ENCODE data around the gene FAM240A.
A peak's percentile ranks its signal among the peaks of the same experiment; 100 is the strongest.

The FAM240A gene

DNA sequence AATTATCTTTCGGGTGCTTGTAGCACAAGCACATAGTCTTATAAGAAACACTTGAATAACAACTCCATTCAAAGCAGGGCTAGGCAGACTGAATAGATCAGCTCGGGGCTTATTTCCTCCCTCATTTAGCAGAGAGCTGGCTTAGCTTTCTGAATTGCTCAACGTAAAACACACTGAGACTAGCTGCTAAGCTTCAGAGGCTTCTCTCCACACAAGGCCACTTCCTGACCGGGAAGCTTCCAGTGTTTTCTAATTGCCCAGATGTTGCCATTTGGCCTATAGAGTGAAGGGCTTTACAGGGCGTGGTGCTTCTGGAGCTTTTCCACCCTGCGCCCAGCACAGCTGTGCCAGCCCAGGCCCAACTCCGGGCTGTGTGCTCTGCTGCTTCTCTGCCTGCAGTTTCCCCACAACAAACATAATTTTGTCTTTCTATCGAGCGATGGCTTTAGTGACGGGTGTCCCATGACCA is 16.6 kb downstream of the FAM240A start:
- no peak for DNase-seq

DNA sequence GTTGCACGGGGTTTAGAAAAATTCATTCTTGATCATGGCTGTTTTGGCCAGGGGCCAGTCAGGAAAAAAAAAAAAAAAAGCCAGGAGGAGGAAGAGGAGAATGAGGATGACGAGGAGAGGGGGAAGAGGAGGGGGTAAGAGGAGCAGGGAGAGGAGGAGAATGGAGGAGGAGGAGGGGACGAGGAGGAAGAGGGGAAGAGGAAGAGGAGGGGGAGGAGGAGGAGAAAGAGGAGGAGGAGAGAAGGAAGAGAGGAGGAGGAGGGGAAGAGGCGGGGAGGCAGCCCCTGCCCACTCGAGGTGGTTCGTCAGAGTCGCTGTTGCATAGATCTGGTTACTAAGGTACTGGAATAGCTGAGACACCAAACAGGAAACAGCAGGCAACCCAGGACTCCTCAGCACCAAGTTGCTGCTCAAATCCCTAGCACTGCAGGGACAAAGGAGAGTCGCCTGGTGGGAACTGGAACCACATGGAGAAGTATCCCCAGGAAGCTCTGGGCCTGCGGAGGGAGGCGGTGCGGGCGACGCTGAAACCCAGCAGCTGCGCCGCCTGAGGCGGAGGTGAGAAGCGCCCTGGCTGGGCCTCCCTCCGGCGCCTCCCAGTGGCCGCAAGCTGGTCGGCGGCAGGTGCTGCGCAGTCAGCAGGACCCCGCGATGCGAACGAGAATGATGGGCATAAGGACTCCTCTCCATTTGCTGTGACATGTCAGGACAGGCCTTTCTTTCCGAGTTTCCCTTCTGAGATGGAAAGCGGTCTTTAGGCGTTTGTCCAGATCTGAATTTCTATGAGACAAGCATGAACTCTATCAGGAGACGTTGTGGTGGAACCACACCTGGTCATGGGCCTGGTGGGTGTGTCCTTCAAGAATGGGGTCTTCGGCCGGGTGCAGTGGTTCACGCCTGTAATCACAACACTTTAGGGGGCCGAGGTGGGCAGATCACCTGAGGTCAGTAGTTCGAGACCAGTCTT is 17.5 kb downstream of the FAM240A start:
- DNase-seq = peak; percentile 79 to 82

DNA sequence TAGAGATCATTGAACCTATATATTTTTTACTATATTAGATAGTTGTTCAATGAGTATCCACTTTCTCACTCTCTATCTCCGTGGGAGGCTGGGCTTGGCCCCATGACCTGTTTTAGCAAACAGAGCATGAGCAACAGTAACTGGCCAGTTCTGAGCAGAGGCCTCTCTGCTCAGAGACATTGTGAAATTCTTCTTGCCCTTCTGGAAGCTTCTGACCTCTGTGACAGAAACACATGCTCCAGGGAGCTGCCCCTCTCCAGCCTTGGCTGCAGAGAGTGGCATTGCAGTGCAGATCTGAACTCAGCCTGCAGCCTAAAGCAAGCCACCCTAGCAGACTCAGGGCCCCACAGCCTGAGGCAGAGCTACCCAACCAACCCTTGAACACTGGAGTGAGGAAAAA is 20.5 kb downstream of the FAM240A start:
- DNase-seq = no peak

DNA sequence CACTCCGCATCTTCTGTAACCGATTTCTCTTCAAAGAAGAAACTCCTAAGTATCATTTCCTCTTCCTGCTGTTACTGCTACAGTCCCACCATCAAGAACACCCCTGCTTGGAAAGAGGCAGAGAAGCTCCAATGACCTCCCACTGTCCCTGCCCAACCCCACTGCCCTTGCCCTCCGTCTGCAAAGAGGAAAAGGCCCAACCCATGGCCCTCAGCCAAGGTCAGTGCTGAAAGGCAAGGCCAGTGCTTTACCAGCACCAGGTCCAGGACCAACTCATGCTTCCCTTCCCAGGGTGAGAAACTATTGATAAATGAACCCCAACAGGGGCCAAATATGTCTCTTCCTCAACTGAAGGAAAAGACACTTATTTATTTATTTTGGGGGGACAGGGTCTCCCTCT is 22.5 kb downstream of the FAM240A start:
- no peak for DNase-seq

DNA sequence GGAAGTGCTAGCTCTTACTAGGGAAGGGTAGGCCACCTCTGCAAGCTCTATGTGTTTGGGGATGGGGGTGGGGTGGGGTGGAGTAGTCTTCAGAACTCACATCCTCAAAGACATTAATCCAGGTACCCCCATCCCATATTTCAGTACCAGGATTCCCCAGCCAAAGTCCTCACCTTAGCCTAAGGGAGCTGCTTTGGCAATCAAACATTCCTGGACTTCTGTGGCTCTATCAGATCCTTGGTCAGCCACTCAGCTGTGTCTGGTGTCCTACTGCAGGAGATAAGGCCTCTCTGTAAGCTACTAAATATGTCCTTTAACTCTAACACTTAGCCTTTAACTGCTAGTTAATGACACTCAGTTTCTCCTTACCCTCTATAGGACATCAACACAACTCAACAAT is 26.9 kb downstream of the FAM240A start:
- DNase-seq = no peak

DNA sequence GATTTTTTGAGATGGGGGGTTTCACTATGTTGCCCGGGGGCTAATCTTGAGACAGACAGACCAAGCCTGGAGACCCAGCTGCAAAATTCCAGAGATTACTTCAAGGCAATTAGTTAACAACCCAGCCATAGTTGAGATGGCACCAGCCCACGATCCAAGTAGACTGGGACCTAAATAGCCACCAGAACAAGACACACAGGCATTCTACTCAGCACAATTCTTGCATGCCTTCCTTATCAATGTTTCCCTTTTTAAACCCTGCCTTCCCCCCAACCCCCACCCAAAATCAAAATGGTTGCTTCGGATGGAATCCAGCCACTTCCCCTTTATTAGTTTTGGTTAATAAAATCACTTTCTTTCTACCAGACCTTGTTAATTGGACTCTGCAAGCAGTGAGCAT is 28.6 kb downstream of the FAM240A start:
- DNase-seq = no peak

DNA sequence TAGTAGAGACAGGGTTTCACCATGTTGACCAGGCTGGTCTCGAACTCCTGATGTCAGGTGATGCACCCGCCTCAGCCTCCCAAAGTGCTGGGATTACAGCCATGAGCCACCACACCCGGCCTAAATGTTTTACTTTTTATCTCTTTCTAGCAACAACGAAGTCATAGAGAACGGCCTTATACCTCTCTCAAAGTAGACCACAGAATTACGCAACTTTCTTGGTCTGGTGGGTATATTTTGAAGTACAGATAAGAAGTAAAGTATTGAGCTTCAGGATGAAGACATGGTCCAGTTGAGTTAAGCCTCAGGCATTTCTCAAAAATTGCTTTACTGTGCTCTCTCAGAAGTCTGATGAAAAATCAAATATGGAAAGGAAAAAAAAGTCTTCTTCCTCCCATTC is 30.6 kb downstream of the FAM240A start:
- no peak for DNase-seq

DNA sequence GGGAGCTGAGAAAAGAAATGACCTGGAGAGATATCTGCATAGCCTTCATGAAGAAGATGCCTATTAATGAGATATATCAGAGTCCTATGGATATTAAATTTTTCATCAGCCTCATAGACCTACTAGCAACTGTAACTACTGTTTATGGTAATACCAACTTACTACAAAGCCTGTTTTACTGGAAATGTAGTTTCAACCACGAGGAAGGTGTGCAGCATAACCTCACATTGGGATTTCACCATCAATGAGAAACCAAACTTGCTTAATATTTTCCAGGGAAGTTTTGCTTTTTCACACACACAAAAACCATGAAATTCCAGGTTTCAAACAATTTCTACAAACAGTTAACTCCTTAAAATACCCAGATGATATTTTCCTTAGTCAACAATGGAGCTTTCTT is 31.4 kb downstream of the FAM240A start:
- DNase-seq = no peak

DNA sequence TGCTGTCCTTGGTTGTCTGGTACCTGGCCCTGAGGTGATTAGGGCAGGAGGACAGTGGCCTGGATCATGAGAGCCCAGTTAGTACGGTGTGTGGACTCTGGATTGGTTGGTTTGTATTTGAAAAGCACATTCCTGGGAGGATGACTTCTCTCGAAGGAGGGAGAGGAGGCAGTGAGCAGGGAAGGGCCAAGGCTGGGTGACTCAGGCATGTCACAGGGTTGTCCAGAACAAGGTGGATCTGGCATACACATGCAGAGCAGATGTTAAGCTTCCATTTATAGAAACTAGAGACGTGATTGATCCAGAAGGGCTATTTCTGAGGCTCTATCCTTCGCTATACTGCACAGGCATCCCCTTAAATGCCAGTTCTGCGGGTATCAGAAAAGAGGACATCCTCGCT is 34.4 kb downstream of the FAM240A start:
- no peak for DNase-seq

DNA sequence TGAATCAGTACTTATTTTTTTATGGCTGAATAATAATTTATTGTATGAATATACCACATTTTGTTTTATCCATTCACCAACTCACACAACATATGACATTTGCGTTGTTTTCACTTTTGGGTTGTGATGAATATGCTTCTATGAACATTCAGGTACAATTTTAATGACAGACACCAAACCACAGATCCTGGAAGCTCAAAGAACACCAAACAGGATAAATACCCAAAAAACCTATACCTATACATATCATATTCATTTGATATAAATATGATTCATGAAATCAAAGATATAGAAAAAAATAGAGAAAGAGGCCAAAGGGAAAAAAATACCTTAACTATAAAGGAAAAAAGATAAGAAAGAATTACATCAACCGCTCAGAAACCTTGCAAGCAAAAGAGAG is 35.8 kb downstream of the FAM240A start:
- no peak for DNase-seq

DNA sequence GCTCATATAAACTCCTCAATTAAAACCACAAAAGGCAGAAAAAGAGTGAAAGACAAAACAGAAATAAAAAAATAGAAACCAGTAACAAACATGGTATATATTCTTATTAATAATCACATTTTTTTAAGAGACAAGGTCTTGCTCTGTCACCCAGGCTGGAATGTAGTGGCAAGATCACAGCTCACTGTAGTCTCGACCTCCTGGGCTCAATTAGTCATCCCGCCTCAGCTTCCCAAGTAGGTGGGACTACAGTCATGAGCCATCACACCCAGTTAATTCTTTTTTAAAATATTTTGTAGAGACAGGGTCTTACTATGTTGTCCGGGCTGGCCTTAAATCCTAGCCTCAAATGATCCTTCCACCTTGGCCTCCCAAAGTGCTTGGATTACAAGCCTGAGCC is 37.1 kb downstream of the FAM240A start:
- DNase-seq = no peak

DNA sequence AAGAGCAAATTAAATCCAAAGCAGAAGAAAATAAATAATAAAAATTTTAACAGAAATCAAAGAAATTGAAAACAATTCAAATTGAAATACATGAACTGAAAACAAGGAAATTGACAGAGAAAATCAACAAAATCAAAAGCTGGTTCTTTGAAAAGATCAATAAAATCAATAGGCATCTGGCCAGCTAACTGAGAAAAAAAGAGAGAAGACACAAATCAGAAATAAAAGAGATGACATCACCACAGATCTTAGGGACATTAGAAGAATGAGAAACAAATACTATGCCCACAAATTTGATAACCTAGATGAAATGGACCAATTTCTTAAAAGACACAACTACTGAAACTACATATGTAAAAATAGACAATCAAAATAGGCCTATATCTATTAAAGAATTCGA is 38.8 kb downstream of the FAM240A start:
- no peak for DNase-seq

DNA sequence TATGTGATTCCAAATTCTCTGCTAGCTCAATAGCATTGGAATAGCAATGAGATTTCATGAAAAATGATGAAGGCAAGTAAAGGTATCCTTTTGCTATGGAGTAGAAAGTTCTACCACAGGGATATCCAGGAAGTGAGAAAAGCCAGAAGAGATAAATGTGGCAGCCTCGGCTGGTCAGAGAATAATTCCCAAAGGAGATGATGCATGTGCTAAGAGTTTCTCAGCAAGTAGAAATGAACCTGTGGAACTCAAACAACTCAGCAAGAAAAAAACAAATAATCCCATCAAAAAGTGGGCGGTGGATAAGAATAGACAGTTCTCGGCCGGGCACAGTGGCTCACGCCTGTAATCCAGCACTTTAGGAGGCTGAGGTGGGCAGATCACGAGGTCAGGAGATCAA is 42.9 kb downstream of the FAM240A start:
- no peak for DNase-seq

DNA sequence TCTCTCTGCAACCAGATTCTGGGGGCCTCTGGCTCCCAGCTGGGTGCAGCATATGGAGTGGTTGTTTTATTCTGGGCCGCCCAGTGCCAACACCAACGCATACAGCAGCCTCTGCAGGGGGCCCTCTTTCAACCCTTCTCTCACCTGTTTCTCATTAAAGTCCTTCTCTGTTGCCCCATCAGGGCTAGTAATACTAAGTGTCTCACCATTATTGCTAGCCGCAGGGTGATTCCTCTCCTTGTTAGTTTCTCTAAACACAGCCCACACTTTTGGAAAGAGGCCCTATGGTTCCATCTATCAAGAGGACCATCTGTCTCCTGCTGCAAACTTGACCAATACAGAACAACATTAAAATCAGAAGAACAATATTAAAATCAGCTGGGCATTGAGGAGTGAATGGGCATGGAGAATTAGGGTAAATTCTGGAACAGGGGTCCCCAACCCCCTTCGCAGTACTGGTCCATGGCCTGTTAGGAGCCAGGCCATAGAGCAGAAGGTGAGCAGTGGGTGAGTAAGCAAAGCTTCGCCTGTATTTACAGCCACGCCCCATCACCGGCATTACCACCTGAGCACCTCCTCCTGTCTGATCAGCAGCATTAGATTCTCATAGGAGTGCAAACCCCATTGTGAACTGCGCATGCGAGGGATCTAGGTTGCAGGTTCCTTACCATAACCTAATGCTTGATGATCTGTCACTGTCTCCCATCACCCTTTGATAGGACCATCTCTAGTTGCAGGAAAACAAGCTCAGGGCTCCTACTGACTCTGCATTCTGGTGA is 44.6 kb downstream of the FAM240A start:
- DNase-seq = no peak

DNA sequence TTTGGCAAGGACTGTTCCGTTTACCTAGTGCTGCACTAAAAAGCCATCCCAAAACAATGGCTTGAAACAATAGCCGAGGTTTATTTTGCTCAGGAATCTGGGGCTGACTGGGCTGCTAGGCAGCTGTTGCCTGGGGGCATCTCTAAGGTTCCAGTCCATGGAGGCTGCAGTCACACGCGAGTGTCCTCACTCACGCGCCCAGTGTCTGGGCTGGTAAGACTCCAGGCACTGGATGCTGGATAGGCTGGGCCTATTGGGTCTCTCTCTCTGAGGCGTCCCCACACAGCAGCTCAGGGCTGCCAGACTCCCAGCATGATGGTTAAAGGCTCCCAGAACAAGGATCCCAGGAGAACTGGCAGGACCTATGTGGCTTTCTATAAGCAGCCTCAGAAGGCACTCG is 47.0 kb downstream of the FAM240A start:
- DNase-seq = no peak

DNA sequence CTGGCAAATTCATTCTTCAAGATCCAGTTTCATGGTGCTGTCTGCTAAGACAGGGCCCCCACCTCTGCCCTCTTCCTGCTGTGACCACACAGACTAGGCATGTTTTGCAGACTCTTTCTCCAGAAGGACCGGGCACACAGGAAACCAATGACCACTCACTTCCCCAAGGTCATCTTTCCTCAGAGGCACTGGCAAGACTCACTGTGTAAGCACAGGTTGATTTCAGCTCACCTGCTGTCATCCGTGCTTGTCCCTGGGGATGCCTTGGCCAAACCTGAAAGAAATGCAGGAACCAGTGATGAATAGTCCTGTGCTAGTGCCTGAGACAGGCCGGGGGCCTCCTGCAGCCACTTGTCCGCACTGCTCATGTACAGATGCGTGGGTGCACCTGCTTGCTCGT is 47.7 kb downstream of the FAM240A start:
- no peak for DNase-seq

DNA sequence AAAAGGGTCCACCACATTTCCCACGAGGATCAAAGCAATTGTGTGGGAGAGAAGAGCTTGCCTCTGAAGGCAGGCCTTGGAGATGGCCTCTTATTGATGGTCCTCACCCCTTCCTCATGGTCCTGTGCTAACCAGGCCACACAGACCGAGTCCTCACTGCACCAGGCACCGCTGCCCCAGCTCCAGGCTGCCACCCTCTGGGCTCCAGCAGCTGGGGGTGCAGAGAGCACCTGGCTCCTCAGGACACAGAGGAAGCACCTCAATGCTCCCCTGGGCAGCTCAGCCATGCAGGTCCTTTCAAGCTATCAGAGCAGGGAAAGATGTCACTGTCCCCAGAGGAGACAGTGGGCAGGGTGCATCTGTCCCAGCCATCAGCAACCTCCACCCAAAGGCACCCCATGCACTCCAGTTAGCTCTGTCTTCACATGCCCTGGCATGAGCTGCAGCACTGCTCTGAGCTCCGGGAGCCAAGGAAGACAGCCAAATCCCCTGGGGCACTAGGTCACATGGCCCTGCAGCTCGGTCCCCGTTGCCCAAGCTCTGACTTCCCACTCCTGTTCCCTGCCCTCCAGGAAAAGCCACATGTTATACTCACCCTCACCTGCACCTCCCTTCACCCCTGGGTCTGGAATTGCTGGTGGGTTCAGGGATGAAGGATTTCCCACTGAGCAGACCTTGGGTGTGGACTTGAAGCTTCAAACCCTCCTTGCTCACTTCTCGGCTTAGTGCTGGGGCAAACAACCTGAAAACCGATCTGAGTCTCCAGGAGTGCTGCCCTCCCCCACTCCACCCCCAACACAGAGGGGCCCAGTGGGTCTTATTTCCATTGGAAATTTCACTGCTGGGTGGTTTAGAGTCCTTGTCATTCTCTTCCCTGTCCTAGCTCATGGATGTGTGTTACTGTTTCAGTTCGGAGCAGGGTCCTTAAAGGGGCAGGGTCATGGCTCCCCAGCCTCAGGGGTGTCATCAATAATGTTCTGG is 48.5 kb downstream of the FAM240A start:
- no peak for DNase-seq

DNA sequence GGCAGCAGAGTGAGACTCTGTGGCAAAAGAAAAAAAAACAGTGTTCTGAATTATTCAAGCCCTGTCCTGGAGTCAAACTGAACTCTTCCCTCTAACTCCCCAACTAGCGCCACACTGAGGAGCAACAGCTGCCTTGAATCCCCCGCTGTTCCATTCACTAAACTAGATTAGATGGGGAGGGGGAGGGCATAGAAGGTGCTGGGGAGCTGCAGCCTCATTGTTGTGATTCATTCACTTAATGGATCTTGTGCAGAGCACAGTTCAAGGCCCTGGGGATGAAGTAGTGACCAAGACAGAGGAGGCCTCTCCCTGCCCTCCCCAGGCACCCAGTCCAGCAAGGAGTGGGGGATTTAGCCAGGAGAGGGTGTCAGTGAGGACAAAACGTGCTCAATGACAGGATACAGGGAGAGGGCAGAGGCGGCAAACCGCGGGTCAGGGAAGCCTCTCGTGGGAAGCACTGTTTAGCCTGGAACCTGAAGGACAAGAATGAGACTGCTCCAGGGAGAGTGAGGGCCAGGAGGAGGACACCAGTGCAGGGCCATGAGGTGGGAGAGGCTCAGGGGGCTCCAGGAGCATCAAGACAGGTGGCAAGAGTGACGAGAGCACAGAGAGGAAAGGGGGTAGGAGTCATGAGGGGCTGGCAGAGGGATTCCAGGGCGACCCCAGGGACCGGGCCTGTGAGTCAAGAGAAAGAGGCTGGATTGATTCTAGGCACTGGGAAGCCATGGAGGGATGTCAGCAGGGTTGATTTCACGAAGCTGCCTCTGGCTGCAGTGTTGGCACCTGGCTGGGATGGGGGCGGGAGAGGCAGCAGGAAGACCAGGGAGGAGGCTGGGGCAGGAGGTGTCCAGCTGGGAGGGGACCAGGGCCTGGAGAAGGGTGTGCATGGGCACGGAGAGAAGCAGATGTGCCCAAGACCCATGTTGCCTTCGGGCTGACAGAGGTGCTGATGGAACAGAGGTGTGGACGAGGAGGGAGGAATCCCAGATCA is 49.7 kb downstream of the FAM240A start:
- DNase-seq = no peak

DNA sequence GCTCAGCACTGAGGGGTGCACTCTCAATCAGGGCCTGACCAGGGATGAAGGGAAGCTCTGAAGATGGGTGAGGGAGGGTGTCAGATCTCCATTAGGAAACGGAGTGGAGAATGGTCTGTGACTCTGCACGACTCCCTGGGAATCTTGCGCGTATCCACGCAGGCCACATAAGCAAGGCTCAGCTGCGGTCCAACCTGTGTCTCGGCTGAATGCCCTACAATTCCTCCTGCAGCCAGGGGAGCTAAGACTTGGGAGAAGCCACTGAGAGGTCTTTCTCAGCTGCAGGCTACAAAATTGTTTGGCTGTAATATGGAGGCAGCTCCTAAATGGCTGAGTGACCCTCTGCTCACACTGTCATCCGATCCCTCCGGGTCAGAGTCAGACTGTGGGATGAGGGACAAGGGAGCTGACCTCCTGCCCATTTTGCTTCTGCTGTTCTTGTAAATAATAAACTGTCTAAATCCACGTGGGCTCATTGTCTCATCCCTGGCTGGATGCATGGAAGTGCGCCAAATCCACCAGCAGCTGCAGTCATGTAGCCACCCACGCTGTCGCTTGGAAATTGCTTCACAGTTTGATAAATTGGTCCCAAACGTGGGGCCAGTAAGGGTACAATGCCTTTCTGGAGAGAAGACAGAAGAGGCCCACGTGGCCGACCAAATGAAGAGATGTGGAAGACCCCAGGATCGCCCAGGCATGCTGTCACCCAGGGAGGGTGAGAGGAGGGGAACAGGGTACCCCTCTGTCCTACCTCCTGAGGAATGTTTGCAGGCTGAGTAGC is 50.6 kb downstream of the FAM240A start:
- DNase-seq = no peak

DNA sequence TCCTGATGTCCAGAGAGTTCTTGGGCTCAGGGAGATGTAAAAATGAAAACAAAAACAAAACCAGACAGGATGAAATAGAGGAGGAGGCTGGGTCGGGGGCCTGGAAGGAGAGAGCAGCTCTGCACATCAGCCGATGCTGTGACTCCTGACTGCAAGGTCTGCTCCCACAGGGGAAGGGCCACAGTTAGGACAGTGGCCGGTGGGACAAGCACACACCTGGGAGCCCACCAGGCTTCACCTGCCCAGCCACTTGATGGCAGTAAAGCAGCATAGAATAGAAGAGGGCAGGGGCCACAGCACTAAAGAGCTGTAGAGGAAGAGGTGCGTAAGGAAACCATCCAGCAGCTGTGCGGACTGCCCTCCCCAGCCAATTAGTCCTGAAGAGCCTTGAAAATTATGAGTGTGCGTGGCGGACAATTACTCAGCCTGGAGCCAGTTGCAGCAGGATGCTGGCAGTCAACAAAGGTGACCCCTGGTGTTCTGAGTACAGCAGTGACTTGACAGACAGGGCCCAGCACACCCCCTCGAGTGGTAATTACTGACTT is 51.3 kb downstream of the FAM240A start:
- DNase-seq = no peak
